ENCODE measurements around the gene LMF1. TPM values are rescaled to one million over a fixed set of nuclear protein-coding genes. Genes with fewer than 3 reads are reported as not detected.

The LMF1 gene
- polyA plus RNA-seq, 1 experiment, result 28.9 TPM

DNA sequence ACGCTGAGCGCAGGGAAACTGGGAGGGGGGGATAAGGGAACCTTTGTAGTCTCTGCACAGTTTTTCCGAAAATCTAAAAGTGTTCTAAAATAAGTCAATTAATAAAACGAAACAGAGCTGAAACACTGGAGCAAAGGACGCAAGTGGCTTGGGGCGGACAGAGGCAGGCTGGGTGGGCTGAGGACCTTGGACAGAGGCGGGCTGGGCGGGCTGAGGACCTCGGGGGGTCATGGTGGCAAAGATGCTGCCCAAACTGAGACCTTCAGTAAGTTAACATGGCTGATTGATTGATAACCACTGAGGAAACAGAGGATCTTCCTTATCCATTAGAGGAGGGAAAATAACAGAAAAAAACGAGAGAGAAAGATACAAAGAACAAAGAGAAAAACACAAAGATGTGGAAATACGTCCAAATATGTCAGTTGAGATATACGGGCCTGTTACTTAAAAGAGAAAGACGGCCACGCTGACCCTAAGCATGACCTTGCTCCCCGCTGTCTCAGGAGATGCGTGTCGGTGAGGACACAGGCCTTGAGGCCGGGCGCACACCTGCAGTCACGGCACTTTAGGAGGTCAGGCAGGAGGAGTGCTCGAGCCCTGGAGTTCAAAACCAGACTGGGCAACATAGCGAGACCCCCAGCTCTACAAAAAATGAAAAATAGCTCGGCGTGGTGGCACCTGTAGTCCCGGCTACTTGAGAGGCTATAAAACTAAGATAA, 94.1 kb downstream of the LMF1 start:
- Histone ChIP-seq H3K27me3 (ENCODE audit: control insufficient read depth, insufficient read depth, low read length) (no peaks in the 10 kb centered on the region), H3K36me3 (ENCODE audit: control insufficient read depth, insufficient read depth, low read length) (no peaks in the 10 kb centered on the region; the same call in 1 of the 2 replicates), H3K4me3 (ENCODE audit: low read depth, low read length) (no peak overlapping the region)
- POLR2A ChIA-PET, result no interaction called here
- CTCF ChIA-PET, result no interaction called here
- TF ChIP-seq, protein P1, sequence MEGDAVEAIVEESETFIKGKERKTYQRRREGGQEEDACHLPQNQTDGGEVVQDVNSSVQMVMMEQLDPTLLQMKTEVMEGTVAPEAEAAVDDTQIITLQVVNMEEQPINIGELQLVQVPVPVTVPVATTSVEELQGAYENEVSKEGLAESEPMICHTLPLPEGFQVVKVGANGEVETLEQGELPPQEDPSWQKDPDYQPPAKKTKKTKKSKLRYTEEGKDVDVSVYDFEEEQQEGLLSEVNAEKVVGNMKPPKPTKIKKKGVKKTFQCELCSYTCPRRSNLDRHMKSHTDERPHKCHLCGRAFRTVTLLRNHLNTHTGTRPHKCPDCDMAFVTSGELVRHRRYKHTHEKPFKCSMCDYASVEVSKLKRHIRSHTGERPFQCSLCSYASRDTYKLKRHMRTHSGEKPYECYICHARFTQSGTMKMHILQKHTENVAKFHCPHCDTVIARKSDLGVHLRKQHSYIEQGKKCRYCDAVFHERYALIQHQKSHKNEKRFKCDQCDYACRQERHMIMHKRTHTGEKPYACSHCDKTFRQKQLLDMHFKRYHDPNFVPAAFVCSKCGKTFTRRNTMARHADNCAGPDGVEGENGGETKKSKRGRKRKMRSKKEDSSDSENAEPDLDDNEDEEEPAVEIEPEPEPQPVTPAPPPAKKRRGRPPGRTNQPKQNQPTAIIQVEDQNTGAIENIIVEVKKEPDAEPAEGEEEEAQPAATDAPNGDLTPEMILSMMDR (IDR thresholded peaks at IDR 0.05; ENCODE audit: insufficient read depth, low read depth, low read length), result no peak
- no peak for DNase-seq (ENCODE audit: low read depth)

DNA sequence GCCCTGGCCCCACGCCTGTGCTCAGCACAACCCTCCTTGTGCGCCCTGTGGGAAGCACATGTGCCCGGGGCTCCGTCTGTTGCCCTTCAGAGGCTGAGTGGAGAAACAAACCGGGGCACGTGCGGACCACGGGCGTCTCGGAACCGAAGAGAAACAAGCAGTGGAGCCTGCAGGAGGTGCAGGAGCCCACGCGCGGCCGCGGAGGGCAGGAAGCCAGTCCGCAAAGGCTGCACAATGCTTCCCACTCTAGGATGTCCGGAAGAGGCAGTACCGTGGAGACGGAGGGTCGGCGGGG, 94.8 kb downstream of the LMF1 start:
- DNase-seq (ENCODE audit: low read depth), result no peak
- Histone ChIP-seq H3K36me3 (ENCODE audit: control insufficient read depth, insufficient read depth, low read length) (no peaks in the 10 kb centered on the region; the same call in 1 of the 2 replicates), H3K4me3 (ENCODE audit: low read depth, low read length) (no peak overlapping the region), H3K27me3 (ENCODE audit: control insufficient read depth, insufficient read depth, low read length) (no peaks in the 10 kb centered on the region)
- ChIA-PET CTCF (no interaction called here), POLR2A (no interaction called here)
- TF ChIP-seq, protein P1 (IDR thresholded peaks at IDR 0.05; ENCODE audit: insufficient read depth, low read depth, low read length), result no peak

DNA sequence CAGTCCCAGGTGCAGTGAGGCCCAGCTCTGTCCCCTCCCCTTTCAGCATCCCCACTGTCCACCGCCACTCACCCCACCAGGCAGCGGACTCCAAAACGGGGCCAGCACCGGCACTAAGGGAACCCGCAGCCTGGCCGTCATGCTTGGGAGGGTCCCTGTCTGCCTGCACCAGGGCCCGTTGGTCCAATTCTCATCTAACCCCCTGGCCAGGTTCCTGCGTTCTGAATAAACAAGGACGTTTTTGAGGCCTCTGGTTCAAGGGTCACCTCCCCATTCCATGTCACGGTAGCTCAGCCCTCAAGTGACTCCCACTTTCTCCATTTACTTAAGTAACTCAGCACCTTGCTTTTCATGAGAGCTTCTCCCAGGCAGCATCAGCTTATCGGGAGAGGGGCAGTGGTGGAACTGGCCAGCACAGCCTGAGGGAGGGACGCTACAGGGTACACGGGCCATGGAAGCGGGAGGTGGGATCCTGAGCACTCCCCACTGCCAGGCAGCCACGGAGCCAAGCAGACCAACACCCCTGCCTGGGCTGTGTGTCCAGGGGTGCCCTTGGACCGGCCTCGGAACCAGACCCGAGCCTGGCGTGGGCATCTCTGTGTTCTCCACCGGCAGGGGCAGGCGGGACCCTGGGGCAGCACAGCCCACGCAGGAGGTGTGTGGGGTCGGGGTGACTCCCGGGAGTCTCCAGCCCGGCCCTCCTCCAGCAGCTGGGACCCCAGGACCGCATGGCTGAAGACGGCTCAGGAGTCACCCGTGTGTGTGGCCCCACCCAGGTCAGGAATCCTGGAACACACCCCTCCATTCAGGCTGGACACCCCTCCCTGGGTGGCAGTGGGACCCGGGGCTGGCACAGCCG, 95.4 kb downstream of the LMF1 start:
- no peaks in the 10 kb centered on the region; the same call in 1 of the 2 replicates for H3K36me3 ChIP-seq (ENCODE audit: control insufficient read depth, insufficient read depth, low read length)
- DNase-seq (ENCODE audit: low read depth), result no peak
- ChIA-PET CTCF (no interaction called here), POLR2A (no interaction called here)
- H3K27me3 ChIP-seq (ENCODE audit: control insufficient read depth, insufficient read depth, low read length), result no peaks in the 10 kb centered on the region
- H3K4me3 ChIP-seq (ENCODE audit: low read depth, low read length), result no peak overlapping the region
- TF ChIP-seq, protein P1 (IDR thresholded peaks at IDR 0.05; ENCODE audit: insufficient read depth, low read depth, low read length), result no peak

DNA sequence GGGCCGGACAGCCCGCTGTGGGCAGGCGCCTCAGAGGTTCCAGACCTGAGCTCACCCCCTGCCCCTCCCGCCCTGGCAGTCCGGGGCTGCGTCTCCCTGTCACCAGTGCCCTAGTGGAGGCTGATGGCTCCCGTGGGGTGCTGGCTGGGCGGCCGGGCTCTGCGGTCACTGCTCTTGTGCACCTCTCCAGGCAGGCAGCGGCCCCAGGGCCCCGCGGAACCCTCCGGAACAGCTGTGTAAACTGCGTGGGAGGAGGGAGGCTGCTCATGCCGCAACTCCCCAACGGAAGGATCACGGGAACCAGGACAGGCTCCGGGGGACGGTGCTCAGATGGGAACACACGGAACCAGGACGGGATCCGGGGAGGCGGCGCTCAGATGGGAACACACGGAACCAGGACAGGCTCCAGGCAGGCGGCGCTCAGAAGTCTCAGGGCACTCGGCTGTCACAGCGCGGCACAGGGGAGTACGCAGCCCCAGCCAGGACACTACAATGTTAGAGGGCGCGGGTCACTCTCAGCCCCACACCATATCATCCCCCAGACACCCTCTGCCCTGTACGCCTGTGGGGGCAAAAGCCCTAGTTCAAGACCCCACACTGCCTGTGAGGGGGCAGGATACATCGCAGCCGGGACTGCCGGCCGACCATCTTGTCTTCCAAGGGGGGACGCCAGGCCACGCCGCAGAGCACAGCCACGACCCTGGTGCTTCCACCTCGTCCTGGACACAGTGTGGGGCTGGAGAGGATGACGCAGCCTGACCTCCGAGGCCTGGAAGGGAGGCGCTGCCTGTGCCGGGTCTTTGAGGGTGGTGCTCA, 96.2 kb downstream of the LMF1 start:
- DNase-seq (ENCODE audit: low read depth), result no peak
- ChIA-PET POLR2A (no interaction called here), CTCF (interaction anchor here (0.8 kb wide), 1 partner anchor 11 kb away, joined by 3 read pairs; no protein-coding TSS in a partner anchor)
- Histone ChIP-seq H3K4me3 (ENCODE audit: low read depth, low read length) (no peak overlapping the region), H3K27me3 (ENCODE audit: control insufficient read depth, insufficient read depth, low read length) (no peaks in the 10 kb centered on the region), H3K36me3 (ENCODE audit: control insufficient read depth, insufficient read depth, low read length) (no peaks in the 10 kb centered on the region; the same call in 1 of the 2 replicates)
- TF ChIP-seq, protein P1 (IDR thresholded peaks at IDR 0.05; ENCODE audit: insufficient read depth, low read depth, low read length), result no peak

DNA sequence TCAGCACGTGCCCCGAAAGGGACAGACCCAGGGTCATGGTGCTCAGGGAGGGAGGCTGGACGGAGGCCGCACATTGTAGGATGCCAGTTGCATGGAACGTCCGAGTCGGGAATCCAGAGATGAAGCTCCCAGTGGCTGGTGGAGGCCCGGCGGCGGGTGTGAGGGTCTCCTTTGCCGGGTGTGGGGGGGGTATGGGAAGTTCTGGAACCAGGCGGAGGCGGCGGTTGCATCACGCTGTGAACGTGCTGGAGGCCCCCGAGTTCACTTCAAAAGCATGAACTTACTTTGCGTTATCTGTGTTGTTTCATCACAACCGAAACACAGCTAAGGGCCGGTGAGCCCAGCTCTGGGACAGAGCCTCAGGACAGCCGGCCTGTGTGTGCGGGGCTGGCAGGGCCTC, 96.9 kb downstream of the LMF1 start:
- TF ChIP-seq, protein P1 (IDR thresholded peaks at IDR 0.05; ENCODE audit: insufficient read depth, low read depth, low read length), result no peak
- Histone ChIP-seq H3K4me3 (ENCODE audit: low read depth, low read length) (no peak overlapping the region), H3K36me3 (ENCODE audit: control insufficient read depth, insufficient read depth, low read length) (no peaks in the 10 kb centered on the region; the same call in 1 of the 2 replicates), H3K27me3 (ENCODE audit: control insufficient read depth, insufficient read depth, low read length) (no peaks in the 10 kb centered on the region)
- no peak for DNase-seq (ENCODE audit: low read depth)
- CTCF ChIA-PET, result interaction anchor here (0.8 kb wide), 1 partner anchor 10 kb away, joined by 3 read pairs; no protein-coding TSS in a partner anchor
- POLR2A ChIA-PET, result no interaction called here

Measured in BJ (cell line).